Dendritic cell treated with granulocyte-macrophage colony-stimulating factor and Interleukin-4, amounts not matched to agents 40 ng/mL and 50 ng/mL, for 4 days (primary cell): Measurements from ENCODE around the gene MLLT1.

Experiments
- H3K27ac Mint-ChIP-seq: one replicate; pipeline ENCODE4 v1.8.0; 2022; ENCODE audit warnings: mild to moderate bottlenecking, mixed read lengths
- H3K27me3 Mint-ChIP-seq: one replicate; pipeline ENCODE4 v1.8.0; 2022; ENCODE audit warnings: mild to moderate bottlenecking, mixed read lengths
- H3K36me3 Mint-ChIP-seq: one replicate; pipeline ENCODE4 v1.8.0; 2022; ENCODE audit warnings: low read depth, mixed read lengths
- H3K4me1 Mint-ChIP-seq: one replicate; pipeline ENCODE4 v1.8.0; 2022; ENCODE audit warnings: low read depth, mixed read lengths
- H3K4me3 Mint-ChIP-seq: one replicate; pipeline ENCODE4 v1.8.0; 2022; ENCODE audit warnings: mild to moderate bottlenecking, moderate library complexity, mixed read lengths
- H3K9me3 Mint-ChIP-seq: one replicate; pipeline ENCODE4 v1.8.0; 2022; ENCODE audit warnings: mixed read lengths
- intact Hi-C: fragments of 100-400 bp; cut with micrococcal nuclease; formaldehyde crosslinking; loops from one replicate; pipeline ENCODE4 v1.15.0; 2022

Gene MLLT1

DNA sequence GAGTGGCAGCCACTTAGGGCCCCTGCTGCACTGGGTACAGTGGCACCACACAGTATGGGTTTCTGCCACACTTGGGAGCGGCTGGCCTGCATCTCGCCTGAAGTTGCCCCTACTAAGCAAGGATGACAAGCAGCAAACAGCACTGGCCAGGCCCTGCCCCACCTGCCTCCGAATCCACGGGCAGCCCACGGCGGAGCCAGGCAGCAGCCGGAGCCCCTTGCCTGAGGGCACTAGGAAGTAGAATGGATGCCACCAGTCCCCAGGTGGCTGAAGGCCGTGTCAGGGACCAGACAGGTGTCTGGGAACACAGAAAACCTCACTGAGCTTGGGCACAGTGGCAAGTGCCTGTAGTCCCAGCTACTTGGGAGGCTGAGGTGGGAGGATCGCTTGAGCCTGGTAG, 19.4 kb downstream of the MLLT1 start:
- peaks cover 20% of the 10 kb centered on the region for H3K4me1 Mint-ChIP-seq
- no peaks in the 10 kb centered on the region for H3K27me3 Mint-ChIP-seq
- H3K36me3 Mint-ChIP-seq = peaks cover 100% of the 10 kb centered on the region
- no peak overlapping the region for H3K27ac Mint-ChIP-seq
- peaks cover 9% of the 10 kb centered on the region for H3K9me3 Mint-ChIP-seq
- H3K4me3 Mint-ChIP-seq = no peak overlapping the region
- intact Hi-C loops = no loop called here

DNA sequence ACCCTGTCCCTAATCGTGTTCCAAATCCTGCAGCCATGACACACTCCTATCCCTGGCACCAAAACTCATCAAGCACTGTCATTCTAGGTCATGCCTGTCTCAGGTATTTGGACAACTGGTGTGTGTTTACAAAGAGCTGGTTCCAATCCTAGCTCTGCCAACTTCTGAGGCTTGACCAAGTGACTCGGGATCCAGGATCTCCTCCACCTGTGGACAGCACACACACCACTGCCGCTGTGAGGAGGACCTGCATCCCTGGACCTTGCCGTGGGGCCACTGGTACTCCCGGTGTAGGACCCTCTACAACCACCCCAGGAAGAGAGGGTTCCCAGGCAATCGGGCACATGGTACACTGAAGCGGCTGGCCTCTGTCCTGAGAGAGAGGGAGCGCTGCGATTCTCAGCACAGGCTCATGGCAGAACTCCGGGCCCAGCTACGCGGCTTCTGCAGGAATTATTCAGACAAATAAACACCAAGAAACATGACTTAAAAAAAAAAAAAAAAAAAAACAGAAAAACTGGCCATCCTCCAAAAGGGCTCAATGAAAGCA, 20.4 kb downstream of the MLLT1 start:
- peaks cover 99% of the 10 kb centered on the region for H3K36me3 Mint-ChIP-seq

DNA sequence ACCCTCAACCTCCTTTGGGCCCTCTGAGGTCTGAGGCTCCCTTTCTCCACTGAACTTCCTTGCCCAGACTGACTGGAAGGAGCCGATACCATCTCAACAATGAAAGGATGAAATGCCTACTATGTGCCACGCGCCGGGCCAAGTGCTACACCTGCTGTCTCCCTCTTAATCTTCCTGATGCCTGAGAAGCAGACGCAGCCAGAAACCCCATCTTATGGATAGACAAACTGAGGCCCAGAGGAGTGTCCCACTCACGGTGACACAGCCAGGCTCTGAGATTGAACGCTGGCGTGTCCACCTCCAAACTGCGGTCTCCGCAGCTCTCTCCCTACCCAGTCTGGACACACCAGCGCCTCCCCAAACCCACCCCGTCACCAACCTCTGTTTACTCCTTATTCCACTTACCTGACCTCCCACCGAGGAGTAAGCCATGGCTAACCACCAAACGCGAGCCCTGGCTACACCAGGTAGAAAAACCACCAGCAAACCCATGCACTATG, 20.9 kb downstream of the MLLT1 start:
- no peak overlapping the region for H3K4me3 Mint-ChIP-seq
- H3K27me3 Mint-ChIP-seq = no peaks in the 10 kb centered on the region
- H3K4me1 Mint-ChIP-seq = peaks cover 20% of the 10 kb centered on the region
- intact Hi-C loops = no loop called here
- H3K9me3 Mint-ChIP-seq = peaks cover 9% of the 10 kb centered on the region
- peak overlapping the region; percentile 19 for H3K27ac Mint-ChIP-seq
- peaks cover 99% of the 10 kb centered on the region for H3K36me3 Mint-ChIP-seq

More for the DNA sequence above, 20.4 kb downstream of the MLLT1 start:
- no peak overlapping the region for H3K4me3 Mint-ChIP-seq
- H3K4me1 Mint-ChIP-seq = peaks cover 20% of the 10 kb centered on the region
- peaks cover 9% of the 10 kb centered on the region for H3K9me3 Mint-ChIP-seq
- intact Hi-C loops = no loop called here
- H3K27ac Mint-ChIP-seq = no peak overlapping the region
- H3K27me3 Mint-ChIP-seq = no peaks in the 10 kb centered on the region

DNA sequence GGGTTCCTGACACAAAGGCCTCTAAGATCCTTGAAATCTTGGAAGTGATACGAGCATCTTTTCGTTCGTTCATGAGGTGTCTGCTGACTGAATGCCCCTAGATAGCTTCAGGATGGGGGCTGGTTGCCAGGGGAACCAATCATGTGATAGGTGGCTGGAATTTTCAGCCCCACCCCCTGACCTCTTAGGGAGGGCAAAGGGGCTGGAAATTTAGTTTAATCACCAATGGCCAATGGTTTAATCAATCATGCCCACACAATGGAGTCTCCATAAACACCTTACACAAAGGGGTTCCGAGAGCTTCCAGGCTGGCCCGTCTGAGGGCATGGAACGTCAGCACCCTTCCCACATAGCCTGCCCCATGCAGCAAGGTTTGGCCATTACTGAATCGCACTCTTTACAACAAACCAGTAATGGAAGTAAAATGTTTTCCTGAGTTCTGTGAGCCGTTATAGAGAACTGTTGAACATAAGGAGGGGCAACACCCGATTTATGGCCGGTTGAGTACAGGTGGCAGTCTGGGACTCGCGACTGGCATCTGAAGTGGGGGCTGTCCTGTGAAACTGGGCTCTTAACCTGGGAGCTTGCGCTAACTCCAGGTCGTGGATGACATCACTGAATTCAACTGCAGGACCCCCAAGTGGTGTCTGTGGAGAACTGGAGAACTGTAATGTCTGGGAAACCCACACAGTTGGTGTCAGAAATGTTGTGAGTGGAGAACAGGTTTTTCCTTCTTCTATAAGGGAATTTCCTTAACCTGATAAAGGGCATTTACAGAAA, 25.6 kb downstream of the MLLT1 start:
- intact Hi-C loops = no loop called here
- Mint-ChIP-seq H3K4me1 (peaks cover 59% of the 10 kb centered on the region), H3K9me3 (peaks cover 9% of the 10 kb centered on the region), H3K36me3 (peaks cover 72% of the 10 kb centered on the region), H3K27me3 (no peaks in the 10 kb centered on the region), H3K27ac (no peak overlapping the region), H3K4me3 (no peak overlapping the region)

DNA sequence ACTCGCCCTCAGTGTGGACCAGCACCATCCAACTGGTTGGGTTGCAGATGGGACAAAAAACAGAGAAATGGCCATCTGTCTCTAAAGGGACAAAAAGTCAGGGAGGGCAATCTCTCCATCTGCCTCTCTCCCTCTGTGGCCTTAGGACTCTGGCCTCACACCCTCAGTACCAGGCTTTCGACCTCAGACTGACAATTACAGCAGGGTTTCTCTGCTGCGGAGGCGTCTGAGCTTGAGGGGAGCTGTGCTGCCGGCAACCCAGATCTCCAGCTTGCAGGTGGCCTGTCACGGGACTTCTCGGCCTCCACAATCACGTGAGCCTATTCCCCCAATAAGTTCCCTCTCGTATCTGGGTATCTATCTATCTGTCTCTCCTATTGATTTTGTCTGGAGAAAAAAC, 27.7 kb downstream of the MLLT1 start:
- H3K4me1 Mint-ChIP-seq = peaks cover 62% of the 10 kb centered on the region
- H3K9me3 Mint-ChIP-seq = peaks cover 1% of the 10 kb centered on the region
- no peak overlapping the region for H3K4me3 Mint-ChIP-seq
- H3K27ac Mint-ChIP-seq = peak overlapping the region; percentile 69
- no peaks in the 10 kb centered on the region for H3K27me3 Mint-ChIP-seq
- H3K36me3 Mint-ChIP-seq = peaks cover 60% of the 10 kb centered on the region
- intact Hi-C loops = no loop called here

DNA sequence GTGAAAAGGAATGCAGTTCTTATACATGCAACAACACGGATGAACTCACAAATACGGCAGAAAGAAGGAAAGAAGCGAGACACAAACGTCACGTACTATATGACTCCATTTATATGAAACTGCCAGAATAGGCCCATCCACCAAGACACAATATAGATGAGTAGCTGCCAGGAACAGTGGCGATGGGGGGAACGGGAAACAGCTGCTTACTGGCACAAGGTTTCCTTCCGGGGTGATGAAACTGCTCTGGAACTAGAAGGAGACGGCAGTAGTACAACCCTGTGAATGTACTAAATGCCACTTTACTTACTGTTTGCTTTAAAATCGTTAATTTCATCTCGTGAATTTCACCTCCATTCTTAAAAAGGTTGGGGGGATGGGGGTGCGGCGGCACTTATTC, 28.9 kb downstream of the MLLT1 start:
- Mint-ChIP-seq H3K4me1 (peaks cover 69% of the 10 kb centered on the region), H3K9me3 (no peaks in the 10 kb centered on the region), H3K4me3 (no peak overlapping the region), H3K36me3 (peaks cover 58% of the 10 kb centered on the region), H3K27ac (peak overlapping the region; percentile 69), H3K27me3 (no peaks in the 10 kb centered on the region)
- intact Hi-C loops = no loop called here

DNA sequence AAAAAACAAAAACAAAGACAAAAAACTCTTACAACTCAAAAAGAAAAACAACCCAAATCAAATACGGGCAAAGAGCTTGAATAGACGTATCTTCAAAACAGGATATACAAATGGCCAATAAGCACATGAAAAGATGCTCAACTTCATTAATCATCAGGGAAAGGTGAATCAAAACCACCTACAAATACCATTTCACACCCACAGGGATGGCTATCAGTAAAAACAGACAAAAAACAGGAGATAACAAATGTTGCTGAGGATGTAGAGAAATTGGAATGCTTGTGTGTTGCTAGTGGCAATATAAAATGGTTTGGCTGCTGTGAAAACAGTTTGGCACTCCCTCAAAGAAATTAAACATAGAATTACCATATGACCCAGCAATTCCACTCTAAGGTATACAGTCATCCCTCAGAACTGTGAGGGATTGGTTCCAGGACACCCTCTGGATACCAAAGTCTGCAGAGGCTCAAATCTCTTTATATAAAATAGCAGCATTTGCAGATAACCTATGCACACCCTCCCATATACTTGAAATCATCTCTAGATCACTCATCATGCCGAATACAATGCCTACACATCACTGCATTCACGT, 29.7 kb downstream of the MLLT1 start:
- H3K9me3 Mint-ChIP-seq = no peaks in the 10 kb centered on the region
- H3K27ac Mint-ChIP-seq = no peak overlapping the region
- H3K36me3 Mint-ChIP-seq = peaks cover 55% of the 10 kb centered on the region
- no peak overlapping the region for H3K4me3 Mint-ChIP-seq
- intact Hi-C loops = no loop called here
- H3K4me1 Mint-ChIP-seq = peaks cover 73% of the 10 kb centered on the region
- H3K27me3 Mint-ChIP-seq = no peaks in the 10 kb centered on the region

DNA sequence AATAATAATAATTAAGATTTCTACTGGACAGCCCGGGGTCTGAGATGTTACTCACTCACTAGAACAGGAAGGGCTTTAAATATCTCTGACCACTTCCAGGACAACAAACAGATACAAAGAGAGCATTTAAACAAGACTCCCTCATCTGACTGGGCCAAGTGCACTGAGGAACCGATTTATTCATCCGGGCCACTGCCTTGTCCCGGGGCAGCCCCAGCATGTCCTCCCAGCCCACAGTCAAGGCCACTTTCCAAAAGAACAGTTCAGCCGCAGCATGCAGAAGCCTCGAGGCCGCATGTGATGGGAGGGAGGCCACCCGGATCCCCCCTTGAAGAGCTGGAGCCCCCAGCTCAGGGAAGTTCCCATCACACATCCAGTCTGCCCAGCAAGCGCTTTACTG, 30.5 kb downstream of the MLLT1 start:
- Mint-ChIP-seq H3K36me3 (peaks cover 52% of the 10 kb centered on the region), H3K27ac (no peak overlapping the region), H3K4me1 (peaks cover 79% of the 10 kb centered on the region), H3K9me3 (no peaks in the 10 kb centered on the region), H3K4me3 (no peak overlapping the region), H3K27me3 (no peaks in the 10 kb centered on the region)
- intact Hi-C loops = no loop called here

DNA sequence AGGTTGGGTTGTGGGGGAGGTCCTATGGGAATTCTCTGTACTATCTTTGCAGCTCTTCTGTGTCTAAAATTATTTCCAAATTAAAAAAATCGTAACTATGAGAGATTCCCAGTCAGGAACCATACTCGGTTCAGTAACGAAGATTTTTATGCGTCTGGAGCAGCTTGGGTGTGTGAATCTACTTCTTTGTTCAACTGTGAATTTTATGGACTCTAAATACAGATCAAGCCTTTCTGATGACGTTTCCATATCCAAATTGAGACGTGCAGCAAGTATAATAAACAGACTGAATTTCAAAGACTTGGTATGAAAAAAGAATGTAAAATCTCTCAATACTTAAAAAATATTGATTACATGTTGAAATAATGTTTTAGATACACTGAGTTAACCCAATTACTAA, 30.9 kb downstream of the MLLT1 start:
- Mint-ChIP-seq H3K4me1 (peaks cover 83% of the 10 kb centered on the region), H3K4me3 (no peak overlapping the region), H3K27ac (no peak overlapping the region), H3K36me3 (peaks cover 48% of the 10 kb centered on the region), H3K27me3 (no peaks in the 10 kb centered on the region), H3K9me3 (no peaks in the 10 kb centered on the region)
- intact Hi-C loops = no loop called here

DNA sequence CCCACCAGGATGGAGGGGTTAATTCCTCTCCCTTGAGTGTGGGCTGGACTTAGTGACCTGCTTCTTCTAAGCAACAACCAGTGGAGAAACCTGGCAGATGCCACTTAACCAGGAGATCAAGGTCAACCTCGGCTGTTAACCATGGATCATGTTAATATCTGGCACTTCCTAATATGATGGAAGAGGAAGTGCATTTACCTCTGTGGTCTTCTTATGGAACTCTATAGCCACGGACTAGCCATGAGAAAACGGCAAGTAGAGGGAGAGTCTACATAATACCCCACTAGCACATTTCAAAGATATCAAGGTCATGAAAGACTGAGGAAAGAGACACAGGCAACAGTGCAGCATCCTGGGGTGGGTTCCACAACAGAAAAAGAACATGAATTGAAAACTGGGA, 31.4 kb downstream of the MLLT1 start:
- Mint-ChIP-seq H3K4me3 (no peak overlapping the region), H3K27ac (no peak overlapping the region), H3K4me1 (peaks cover 86% of the 10 kb centered on the region)

DNA sequence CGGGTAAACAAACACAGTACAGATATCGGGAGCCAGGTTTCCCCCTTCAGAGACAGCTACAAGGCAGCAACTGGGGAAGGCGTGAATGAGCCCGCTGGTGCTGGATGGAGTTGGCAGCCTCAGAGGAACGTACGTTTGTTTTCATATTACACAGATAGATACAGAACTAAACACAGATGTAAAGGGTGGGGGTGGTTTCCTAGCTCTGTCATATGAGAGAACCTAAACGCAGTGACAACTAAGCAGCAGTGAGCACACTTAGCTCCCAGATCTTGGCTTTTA, 32.8 kb downstream of the MLLT1 start:
- Mint-ChIP-seq H3K4me3 (no peak overlapping the region), H3K4me1 (peaks cover 89% of the 10 kb centered on the region), H3K27me3 (no peaks in the 10 kb centered on the region), H3K27ac (peak overlapping the region; percentile 23), H3K36me3 (peaks cover 41% of the 10 kb centered on the region), H3K9me3 (no peaks in the 10 kb centered on the region)
- intact Hi-C loops = no loop called here

More for the DNA sequence above, 31.4 kb downstream of the MLLT1 start:
- H3K36me3 Mint-ChIP-seq = peaks cover 43% of the 10 kb centered on the region
- H3K27me3 Mint-ChIP-seq = no peaks in the 10 kb centered on the region
- no peaks in the 10 kb centered on the region for H3K9me3 Mint-ChIP-seq
- intact Hi-C loops = no loop called here

DNA sequence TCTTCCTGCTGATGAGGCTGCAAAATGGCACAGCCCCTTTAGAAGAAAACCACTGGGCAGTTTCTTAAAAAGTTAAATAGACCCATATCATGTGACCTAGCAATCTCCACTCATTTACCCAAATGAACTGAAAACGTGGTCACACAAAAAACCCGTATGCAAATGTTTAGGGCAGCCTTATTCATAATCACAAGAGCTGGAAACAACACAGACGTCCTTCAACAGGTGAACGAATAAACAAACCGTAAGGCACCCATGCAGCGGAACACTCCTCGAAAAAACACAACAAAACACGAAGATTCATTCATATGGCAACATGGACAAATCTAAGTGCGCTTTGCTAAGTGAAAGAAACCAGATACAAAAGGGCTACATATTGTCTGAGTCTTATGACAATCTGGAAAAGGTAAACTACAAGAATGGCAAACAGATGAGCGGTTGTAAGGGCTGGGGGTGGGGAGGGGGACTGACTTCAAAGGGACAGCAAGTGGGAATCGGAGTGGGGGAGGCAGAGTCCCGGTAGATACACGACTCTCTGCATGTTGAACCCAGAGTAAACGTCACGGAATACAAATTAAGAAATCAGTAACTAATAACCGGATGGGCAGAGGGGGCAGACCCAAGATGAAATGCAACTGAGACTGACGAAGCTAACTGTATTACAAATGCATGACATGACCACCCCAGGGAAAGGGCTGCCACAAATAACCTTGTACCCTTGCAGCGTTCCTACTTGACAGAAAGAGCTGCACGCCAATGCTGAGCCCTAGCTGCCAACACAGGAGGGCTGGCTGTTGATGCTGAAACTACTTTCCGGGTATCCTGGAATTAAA, 33.4 kb downstream of the MLLT1 start:
- peaks cover 89% of the 10 kb centered on the region for H3K4me1 Mint-ChIP-seq
- no peaks in the 10 kb centered on the region for H3K9me3 Mint-ChIP-seq
- H3K4me3 Mint-ChIP-seq = no peak overlapping the region
- H3K27ac Mint-ChIP-seq = peak overlapping the region; percentile 94
- peaks cover 41% of the 10 kb centered on the region for H3K36me3 Mint-ChIP-seq
- H3K27me3 Mint-ChIP-seq = no peaks in the 10 kb centered on the region
- intact Hi-C loops = no loop called here

DNA sequence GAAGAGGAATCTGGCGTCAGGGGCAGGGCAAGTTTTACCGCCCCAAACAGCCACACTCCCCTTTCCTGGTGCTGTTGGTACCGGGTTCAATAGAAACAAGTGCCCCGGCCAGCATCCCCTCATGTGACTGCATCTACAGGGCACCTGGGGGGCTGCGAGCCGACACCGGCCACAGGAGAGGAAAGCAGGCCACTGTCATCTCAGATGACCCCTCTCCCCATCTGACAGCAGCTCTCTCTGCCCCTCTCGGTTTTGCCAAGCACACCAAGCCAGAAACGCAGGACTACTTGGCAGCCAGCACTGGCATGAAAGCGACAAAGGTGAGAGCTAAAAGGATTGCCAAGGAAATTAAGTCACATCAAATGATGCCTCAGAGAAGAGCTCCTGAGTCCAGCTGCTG, 37.1 kb downstream of the MLLT1 start:
- Mint-ChIP-seq H3K27me3 (no peaks in the 10 kb centered on the region), H3K4me3 (peak overlapping the region; percentile 2), H3K36me3 (peaks cover 40% of the 10 kb centered on the region), H3K27ac (peak overlapping the region; percentile 94), H3K9me3 (no peaks in the 10 kb centered on the region), H3K4me1 (peaks cover 83% of the 10 kb centered on the region)
- intact Hi-C loops = loop anchor here (5.0 kb wide), 1 partner anchor 35 kb away; the partner anchor contains the start of gene MLLT1
